HepG2 (cell line): ENCODE data around the gene TEX35. TPM values are rescaled to one million over a fixed set of nuclear protein-coding genes. Genes with fewer than 3 reads are reported as not detected.

Experiments used
- AHR ChIP-seq: IDR thresholded peaks from 2 replicates; pipeline ENCODE4 v1.6.1; 2018; ENCODE audit warnings: missing genetic modification reagents, missing compliant biosample characterization
- BCL6 ChIP-seq: IDR thresholded peaks from 2 replicates; pipeline ENCODE4 v1.6.1; 2016; ENCODE audit warnings: missing genetic modification reagents, missing compliant biosample characterization
- BRD4 ChIP-seq: sonication (generic); formaldehyde crosslinking; IDR thresholded peaks from 2 replicates; pipeline ENCODE4 v1.4.0; 2020; ENCODE audit warnings: missing genetic modification reagents
- CENPX ChIP-seq: sonication (generic); formaldehyde crosslinking; IDR thresholded peaks from 2 replicates; pipeline ENCODE4 v1.9.0; 2021; ENCODE audit warnings: mild to moderate bottlenecking, missing genetic modification reagents, moderate library complexity
- EP300 ChIP-seq, 3 experiments: sonication (generic) in 1 of 3; formaldehyde crosslinking in 1 of 3; IDR thresholded peaks; 2 replicates each; pipeline versions ENCODE4 v1.5.1 to v1.6.1; 2011 to 2020; ENCODE audit warnings: low read depth in 2 of 3, low read length in 2 of 3, borderline replicate concordance in 1 of 3, improper control_type of control experiment in 1 of 3, mild to moderate bottlenecking in 1 of 3, missing genetic modification reagents in 1 of 3, moderate library complexity in 1 of 3
- ISL2 ChIP-seq: sonication (generic); formaldehyde crosslinking; IDR thresholded peaks from 2 replicates; pipeline ENCODE4 v1.5.0; 2020; ENCODE audit warnings: missing genetic modification reagents
- KAT7 ChIP-seq: IDR thresholded peaks from 2 replicates; pipeline ENCODE4 v1.6.1; 2018; ENCODE audit warnings: borderline replicate concordance, missing compliant biosample characterization
- RBFOX2 ChIP-seq: fragments of 200-400 bp; formaldehyde crosslinking; IDR thresholded peaks from 2 replicates; pipeline ENCODE4 v1.6.1; 2017; ENCODE audit warnings: low read depth, mild to moderate bottlenecking, low read length
- REPIN1 ChIP-seq: sonication (generic); formaldehyde crosslinking; IDR thresholded peaks from 2 replicates; pipeline ENCODE4 v1.8.0; 2022; ENCODE audit warnings: missing genetic modification reagents, low read depth, mild to moderate bottlenecking, borderline replicate concordance
- SP4 ChIP-seq: sonication (generic); formaldehyde crosslinking; IDR thresholded peaks from 2 replicates; pipeline ENCODE4 v1.8.1; 2023; ENCODE audit warnings: mild to moderate bottlenecking, missing genetic modification reagents
- UBTF ChIP-seq: sonication (generic); formaldehyde crosslinking; IDR thresholded peaks from 2 replicates; pipeline ENCODE4 v1.4.0; 2020; ENCODE audit warnings: mild to moderate bottlenecking, missing genetic modification reagents
- ZBTB33 ChIP-seq: sonication (generic); formaldehyde crosslinking; IDR thresholded peaks from 2 replicates; pipeline ENCODE4 v1.4.0; 2020; ENCODE audit warnings: missing genetic modification reagents
- ZNF207 ChIP-seq: fragments of 450-650 bp; IDR thresholded peaks from 2 replicates; pipeline ENCODE4 v1.6.1; 2016; ENCODE audit warnings: antibody characterized with exemption, borderline replicate concordance
- ZNF263 ChIP-seq: sonication (generic); formaldehyde crosslinking; IDR thresholded peaks from 2 replicates; pipeline ENCODE4 v1.4.0; 2020; ENCODE audit warnings: missing genetic modification reagents
- ZNF34 ChIP-seq: sonication (generic); formaldehyde crosslinking; IDR thresholded peaks from 2 replicates; pipeline ENCODE4 v1.4.0; 2020; ENCODE audit warnings: mild to moderate bottlenecking, missing genetic modification reagents, borderline replicate concordance
- ZNF414 ChIP-seq: sonication (generic); formaldehyde crosslinking; IDR thresholded peaks from 2 replicates; pipeline ENCODE4 v1.5.0; 2020; ENCODE audit warnings: missing genetic modification reagents
- ZNF546 ChIP-seq: sonication (generic); formaldehyde crosslinking; conservative IDR thresholded peaks from 2 replicates; pipeline ENCODE4 v1.8.1; 2023; ENCODE audit warnings: mild to moderate bottlenecking, missing genetic modification reagents
- ZNF564 ChIP-seq: sonication (generic); formaldehyde crosslinking; IDR thresholded peaks from 2 replicates; pipeline ENCODE4 v1.8.1; 2023; ENCODE audit warnings: mild to moderate bottlenecking, missing genetic modification reagents
- ZNF607 ChIP-seq: sonication (generic); formaldehyde crosslinking; IDR thresholded peaks from 2 replicates; pipeline ENCODE4 v1.5.1; 2020; ENCODE audit warnings: missing genetic modification reagents, mild to moderate bottlenecking, borderline replicate concordance
- ZNF629 ChIP-seq: sonication (generic); formaldehyde crosslinking; conservative IDR thresholded peaks from 2 replicates; pipeline ENCODE4 v1.5.0; 2020; ENCODE audit warnings: missing genetic modification reagents
- ZNF710 ChIP-seq: sonication (generic); formaldehyde crosslinking; IDR thresholded peaks from 2 replicates; pipeline ENCODE4 v1.5.0; 2020; ENCODE audit warnings: mild to moderate bottlenecking, missing genetic modification reagents, borderline replicate concordance
- ZNF749 ChIP-seq: sonication (generic); formaldehyde crosslinking; IDR thresholded peaks from 2 replicates; pipeline ENCODE4 v1.8.0; 2022; ENCODE audit warnings: mild to moderate bottlenecking, missing genetic modification reagents, moderate library complexity, borderline replicate concordance
- polyA plus RNA-seq, 8 experiments: library from polyadenylated mRNA; depleted of rRNA in 3 of 8; stranded (reverse) in 7 of 8; unstranded in 1 of 8; fragments of >200 nt; fragmentation: Illumina TruSeq in 4 of 8; extraction: Trizol in 4 of 8; gene quantifications; 2 replicates each; pipeline versions ENCODE4 v1.2.1 to v1.2.3, GENCODE V29; 2011 to 2016; ENCODE audit warnings: low read depth in 4 of 8, missing spikeins in 1 of 8, mixed read lengths in 1 of 8; ENCODE audit not compliant: insufficient read depth in 1 of 8
- total RNA-seq, 5 experiments: library from RNA; depleted of rRNA; stranded (reverse); fragments of >200 nt; fragmentation: Illumina TruSeq; extraction: Trizol; gene quantifications; 2 replicates each; pipeline ENCODE4 v1.2.3, GENCODE V29; 2016; ENCODE audit warnings: low read depth in 1 of 5

The TEX35 gene
- total and polyA plus RNA-seq, 2 of the 13 experiments (the other 11 are each of a cell fraction or from before 2014, with no cell fraction given): not detected

- peak; percentile 79 for TF ChIP-seq UBTF (CRISPR knock-in tag)
- TF ChIP-seq ZNF749 (CRISPR knock-in tag): no peak
- TF ChIP-seq ZNF564: 0 out of 2 replicates have a peak, but pooled peaks have one; percentile 80
- peak; percentile 81; the same call in 1 of the 2 replicates for TF ChIP-seq ZNF414 (CRISPR knock-in tag)
- no peak; the same call in 1 of the 2 replicates for TF ChIP-seq ISL2
- peak; percentile 71; the same call in 1 of the 2 replicates for TF ChIP-seq RBFOX2
- no peak; the same call in 1 of the 2 replicates for TF ChIP-seq ZNF710 (CRISPR knock-in tag)
- TF ChIP-seq CENPX (CRISPR knock-in tag): no peak
- TF ChIP-seq ZNF263 (CRISPR knock-in tag): 0 out of 2 replicates have a peak, but pooled peaks have one; percentile 17
- TF ChIP-seq EP300 (IDR thresholded peaks at IDR 0.05; ENCODE audit: low read depth in 2 of 2, low read length in 2 of 2): peak in 1 of 2 experiments; percentile 5; a peak in 1 of 4 replicates
- no peak for TF ChIP-seq EP300 (CRISPR knock-in tag; IDR thresholded peaks at IDR 0.05; ENCODE audit: borderline replicate concordance)
- TF ChIP-seq BRD4 (CRISPR knock-in tag): 0 out of 2 replicates have a peak, but pooled peaks have one; percentile 11
- TF ChIP-seq AHR: 0 out of 2 replicates have a peak, but pooled peaks have one; percentile 11
- peak; percentile 50; the same call in 1 of the 2 replicates for TF ChIP-seq BCL6
- peak; percentile 19 for TF ChIP-seq REPIN1 (CRISPR knock-in tag)
- TF ChIP-seq ZBTB33: no peak
- no peak for TF ChIP-seq ZNF207
- TF ChIP-seq KAT7 (CRISPR knock-in tag): peak; percentile 77; the same call in 1 of the 2 replicates
- TF ChIP-seq ZNF629 (CRISPR knock-in tag): no peak
- TF ChIP-seq SP4 (CRISPR knock-in tag): peak; percentile 47; the same call in 1 of the 2 replicates
- no peak; the same call in 1 of the 2 replicates for TF ChIP-seq ZNF546 (CRISPR knock-in tag)
- TF ChIP-seq ZNF607 (CRISPR knock-in tag): 0 out of 2 replicates have a peak, but pooled peaks have one; percentile 16
- TF ChIP-seq ZNF34 (CRISPR knock-in tag): no peak
Observed at GRCh38 chr1:178542554-178543289, 29.8 kb downstream of the TEX35 start (continued).
